ACC112 (cell line): ENCODE data around the gene C16orf87.

Source experiments
- H2AFZ ChIP-seq: fragments of 200-600 bp; sonication (generic); one replicate; pipeline ENCODE4 v1.6.0; 2017; ENCODE audit warnings: antibody characterized with exemption, low read length; ENCODE audit not compliant: unreplicated experiment
- H3K27ac ChIP-seq: fragments of 200-600 bp; sonication (generic); 2 replicates; pipeline ENCODE4 v1.5.1; 2014; ENCODE audit warnings: low read depth, mild to moderate bottlenecking, antibody characterized with exemption, low read length, moderate library complexity
- H3K27me3 ChIP-seq: fragments of 200-600 bp; sonication (generic); 2 replicates; pipeline ENCODE4 v1.6.1; 2014; ENCODE audit warnings: mild to moderate bottlenecking, antibody characterized with exemption, low read length, moderate library complexity, mixed read lengths; ENCODE audit not compliant: insufficient read depth
- H3K36me3 ChIP-seq: fragments of 200-600 bp; sonication (generic); 2 replicates; pipeline ENCODE4 v1.6.1; 2016; ENCODE audit warnings: mild to moderate bottlenecking, antibody characterized with exemption, low read length, moderate library complexity, mixed read lengths; ENCODE audit not compliant: insufficient read depth
- H3K4me1 ChIP-seq: fragments of 200-600 bp; sonication (generic); one replicate; pipeline ENCODE4 v1.6.1; 2016; ENCODE audit warnings: low read length, mixed read lengths; ENCODE audit not compliant: insufficient read depth, unreplicated experiment, control insufficient read depth
- H3K4me3 ChIP-seq: fragments of 200-600 bp; sonication (generic); 2 replicates; pipeline ENCODE4 v1.5.1; 2014; ENCODE audit warnings: mild to moderate bottlenecking, low read depth, low read length
- H3K79me2 ChIP-seq: fragments of 200-600 bp; sonication (generic); one replicate; pipeline ENCODE4 v1.6.0; 2016; ENCODE audit warnings: low read length; ENCODE audit not compliant: control insufficient read depth, unreplicated experiment, insufficient read depth

C16orf87 gene

DNA sequence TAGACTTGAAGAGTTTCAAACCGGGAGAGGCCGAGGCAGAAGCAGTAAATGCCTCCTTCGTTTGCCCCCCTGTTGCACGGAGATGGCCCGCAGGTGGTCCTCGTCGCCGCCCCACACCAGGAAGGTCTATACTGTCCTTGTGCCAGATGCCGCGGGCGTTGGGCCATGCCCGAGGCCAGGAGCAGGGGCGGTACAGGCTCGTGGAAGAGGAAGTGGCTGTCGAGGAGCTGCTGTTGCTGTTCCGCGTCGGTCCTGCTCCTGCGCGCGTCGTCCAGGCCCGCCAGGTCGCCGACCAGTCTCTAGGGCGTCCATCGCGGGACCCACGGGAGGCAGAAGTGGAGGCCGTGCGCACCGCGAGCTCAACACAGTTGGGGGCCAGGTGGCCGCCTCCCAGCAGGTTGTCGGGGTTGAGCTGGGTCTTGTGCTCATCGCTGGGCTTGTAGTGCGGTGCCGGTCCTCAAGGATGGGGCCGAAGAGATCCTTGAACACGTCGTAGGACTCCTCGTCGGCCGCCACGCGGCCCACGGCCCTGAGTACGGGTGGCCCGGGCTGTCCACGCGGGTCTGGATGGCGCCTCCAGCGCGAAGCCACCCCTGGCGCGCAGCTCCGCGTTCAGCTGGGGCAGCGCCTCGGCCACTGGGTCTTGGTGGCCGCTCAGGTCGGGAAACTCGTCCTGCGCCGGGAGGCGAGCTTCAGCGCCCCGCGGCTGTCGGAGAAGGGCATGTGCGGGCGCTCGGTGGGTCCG lies 13.1 kb upstream of the C16orf87 start:
- H3K4me3 ChIP-seq = peak overlapping the region; percentile 24; the same call in 1 of the 2 replicates
- H3K4me1 ChIP-seq = no peaks in the 10 kb centered on the region
- peaks cover 11% of the 10 kb centered on the region; the same call in 1 of the 2 replicates for H3K27me3 ChIP-seq
- H3K36me3 ChIP-seq = no peaks in the 10 kb centered on the region
- peak overlapping the region; percentile 83 for H2AFZ ChIP-seq
- H3K79me2 ChIP-seq = no peaks in the 10 kb centered on the region
- no peak overlapping the region for H3K27ac ChIP-seq

DNA sequence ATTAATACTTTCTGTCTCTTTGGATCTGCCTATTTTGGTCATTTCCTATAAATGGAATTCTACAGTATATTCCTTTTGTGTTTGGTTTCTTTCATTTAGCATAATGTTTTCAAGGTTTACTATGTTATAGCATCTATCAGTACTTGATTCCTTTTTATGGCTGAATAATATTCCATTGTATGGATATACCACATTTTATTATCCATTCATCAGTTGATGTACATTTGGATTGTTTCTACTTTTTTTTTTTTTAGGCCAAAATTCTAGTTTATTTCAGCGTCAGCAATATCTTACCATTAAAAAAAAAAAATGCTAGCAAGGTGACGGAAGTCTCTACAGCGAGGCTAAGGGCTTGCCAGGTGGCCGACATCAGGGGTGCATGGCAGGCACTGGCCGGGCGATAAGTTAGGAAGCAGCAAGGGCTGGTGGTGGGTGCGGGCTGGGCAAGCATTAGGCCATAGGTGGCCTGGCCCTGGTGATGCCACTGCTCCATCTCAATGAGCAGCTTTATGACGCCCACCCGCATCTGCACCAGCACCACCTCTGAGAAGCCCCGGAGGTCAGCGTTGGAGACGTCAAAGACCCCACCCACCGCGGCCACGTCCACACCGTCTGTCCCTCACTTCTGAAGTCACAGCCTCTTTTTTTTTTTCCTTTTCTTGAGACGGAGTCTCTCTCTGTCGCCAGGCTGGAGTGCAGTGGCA lies 11.4 kb upstream of the C16orf87 start:
- Histone ChIP-seq H3K27me3 (peaks cover 11% of the 10 kb centered on the region; the same call in 1 of the 2 replicates), H3K79me2 (no peaks in the 10 kb centered on the region), H3K27ac (no peak overlapping the region), H2AFZ (no peak overlapping the region), H3K36me3 (no peaks in the 10 kb centered on the region), H3K4me1 (no peaks in the 10 kb centered on the region), H3K4me3 (no peak overlapping the region)

DNA sequence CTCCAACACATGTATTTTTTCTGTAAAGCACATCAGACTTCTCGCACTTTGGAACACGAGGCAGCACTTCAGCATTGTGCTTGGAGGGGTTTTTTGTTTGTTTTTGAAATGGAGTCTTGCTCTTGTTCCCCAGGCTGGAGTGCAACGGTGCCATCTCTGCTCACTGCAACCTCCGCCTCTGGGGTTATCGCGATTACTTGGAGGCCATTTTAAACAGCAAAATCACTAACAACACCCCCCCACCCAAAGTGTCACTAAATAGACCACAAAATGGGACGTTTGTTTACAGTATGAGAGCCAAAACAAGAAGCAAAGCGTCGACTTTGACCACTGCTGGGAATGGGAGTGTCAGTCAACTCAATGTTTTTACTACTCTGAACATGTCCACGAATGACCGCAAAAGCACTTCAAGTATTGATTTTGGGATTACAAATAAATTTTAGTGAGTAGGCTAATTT lies 9.0 kb upstream of the C16orf87 start:
- H3K4me1 ChIP-seq = no peaks in the 10 kb centered on the region
- H3K36me3 ChIP-seq = no peaks in the 10 kb centered on the region
- H3K27me3 ChIP-seq = peaks cover 11% of the 10 kb centered on the region; the same call in 1 of the 2 replicates
- H3K79me2 ChIP-seq = no peaks in the 10 kb centered on the region
- H2AFZ ChIP-seq = peak overlapping the region; percentile 50
- H3K27ac ChIP-seq = no peak overlapping the region
- H3K4me3 ChIP-seq = no peak overlapping the region

DNA sequence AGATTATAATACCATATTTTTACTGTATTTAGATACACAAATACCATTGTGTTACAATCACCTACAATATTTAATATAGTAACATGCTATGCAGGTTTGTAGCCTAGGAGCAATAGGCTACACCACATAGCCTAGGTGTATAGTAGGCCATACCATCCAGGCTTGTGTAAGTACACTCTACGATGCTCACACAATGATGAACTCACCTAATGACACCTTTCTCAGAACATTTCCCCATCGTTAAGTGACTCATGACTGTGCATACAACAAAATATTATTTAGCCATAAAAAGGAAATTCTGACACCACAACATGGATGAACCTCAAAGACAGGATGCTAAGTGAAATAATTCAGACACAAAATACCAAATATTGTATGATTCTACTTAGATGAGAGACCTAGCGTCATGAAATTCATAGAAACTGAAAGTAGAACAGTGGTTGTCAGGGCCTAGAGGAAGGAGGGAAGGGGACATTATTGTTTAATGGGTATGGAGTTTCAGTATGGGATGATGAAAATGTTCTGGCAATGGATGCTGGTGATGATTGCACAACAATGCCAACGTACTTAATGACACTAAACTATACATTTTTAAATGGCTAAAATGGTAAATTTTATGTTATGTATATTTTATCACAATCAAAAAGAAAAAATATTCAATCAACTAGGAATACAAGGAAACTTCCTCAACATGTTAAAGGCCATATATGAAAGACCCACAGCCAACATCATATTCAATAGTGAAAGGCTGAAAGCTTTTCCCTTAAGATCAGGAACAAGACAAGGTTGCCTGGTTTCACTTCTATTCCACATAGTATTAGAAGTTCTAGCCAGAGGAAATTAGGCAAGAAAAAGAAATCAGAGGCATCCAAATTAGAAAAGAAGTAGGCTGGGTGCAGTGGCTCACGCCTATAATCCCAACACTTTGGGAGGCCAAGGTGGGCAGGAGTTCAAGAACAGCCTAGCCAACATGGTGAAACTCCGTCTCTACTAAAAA lies 5.9 kb upstream of the C16orf87 start:
- H2AFZ ChIP-seq = no peak overlapping the region
- H3K27ac ChIP-seq = no peak overlapping the region
- no peak overlapping the region for H3K4me3 ChIP-seq
- H3K4me1 ChIP-seq = no peaks in the 10 kb centered on the region
- no peaks in the 10 kb centered on the region for H3K79me2 ChIP-seq
- H3K36me3 ChIP-seq = no peaks in the 10 kb centered on the region
- H3K27me3 ChIP-seq = no peaks in the 10 kb centered on the region

DNA sequence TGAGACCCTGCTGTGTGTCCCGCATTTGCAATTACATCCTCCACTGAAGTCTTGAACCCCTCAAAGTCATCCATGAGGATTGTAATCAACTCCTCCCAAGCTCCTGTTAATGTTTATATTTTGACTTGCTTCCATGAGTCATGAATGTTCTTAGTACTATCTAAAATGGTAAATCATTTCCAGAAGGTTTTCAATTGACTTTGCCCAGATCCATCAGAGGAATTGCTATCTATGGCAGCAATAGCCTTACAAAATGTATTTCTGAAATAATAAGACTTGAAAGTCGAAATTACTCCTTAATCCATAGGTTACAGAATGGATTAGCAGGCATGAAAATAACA lies 2.5 kb upstream of the C16orf87 start:
- Histone ChIP-seq H3K36me3 (no peaks in the 10 kb centered on the region), H3K27ac (no peak overlapping the region), H3K79me2 (peaks cover 24% of the 10 kb centered on the region), H3K4me3 (no peak overlapping the region), H3K27me3 (no peaks in the 10 kb centered on the region), H2AFZ (no peak overlapping the region), H3K4me1 (peaks cover 6% of the 10 kb centered on the region)

DNA sequence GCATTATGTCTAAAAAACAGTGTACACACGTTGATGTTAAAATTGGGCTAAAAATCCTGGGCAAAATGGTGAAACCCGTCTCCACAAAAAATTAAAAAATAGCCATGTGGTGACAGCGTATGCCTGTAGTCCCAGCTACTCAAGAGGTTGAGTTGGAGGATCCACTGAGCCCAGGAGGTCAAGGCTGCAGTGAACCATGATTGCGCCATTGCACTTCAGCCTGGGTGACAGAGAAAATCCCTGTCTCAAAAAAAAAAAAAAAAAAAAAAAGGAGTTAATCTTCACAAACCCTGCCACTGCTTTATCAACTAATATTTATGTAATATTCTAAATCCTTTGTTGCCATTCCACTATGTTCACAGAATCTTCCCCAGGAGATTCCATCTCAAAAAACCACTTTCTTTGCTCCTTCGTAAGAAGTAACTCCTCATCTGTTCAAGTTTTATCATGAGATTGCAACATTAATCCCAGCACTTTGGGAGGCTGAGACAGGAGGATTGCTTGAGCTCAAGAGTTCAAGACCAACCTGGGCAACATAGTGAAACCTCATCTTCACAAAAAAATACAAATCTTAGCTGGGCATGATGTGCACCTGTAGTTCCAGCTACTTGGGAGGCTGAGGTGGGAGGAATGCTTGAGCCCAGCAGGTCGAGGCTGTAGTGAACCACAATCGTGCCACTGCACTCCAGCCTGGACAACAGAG lies 1.9 kb upstream of the C16orf87 start:
- H3K27ac ChIP-seq = no peak overlapping the region
- H3K4me3 ChIP-seq = no peak overlapping the region
- peaks cover 29% of the 10 kb centered on the region for H3K79me2 ChIP-seq
- no peaks in the 10 kb centered on the region for H3K36me3 ChIP-seq
- peaks cover 9% of the 10 kb centered on the region for H3K4me1 ChIP-seq
- no peaks in the 10 kb centered on the region for H3K27me3 ChIP-seq
- H2AFZ ChIP-seq = no peak overlapping the region

DNA sequence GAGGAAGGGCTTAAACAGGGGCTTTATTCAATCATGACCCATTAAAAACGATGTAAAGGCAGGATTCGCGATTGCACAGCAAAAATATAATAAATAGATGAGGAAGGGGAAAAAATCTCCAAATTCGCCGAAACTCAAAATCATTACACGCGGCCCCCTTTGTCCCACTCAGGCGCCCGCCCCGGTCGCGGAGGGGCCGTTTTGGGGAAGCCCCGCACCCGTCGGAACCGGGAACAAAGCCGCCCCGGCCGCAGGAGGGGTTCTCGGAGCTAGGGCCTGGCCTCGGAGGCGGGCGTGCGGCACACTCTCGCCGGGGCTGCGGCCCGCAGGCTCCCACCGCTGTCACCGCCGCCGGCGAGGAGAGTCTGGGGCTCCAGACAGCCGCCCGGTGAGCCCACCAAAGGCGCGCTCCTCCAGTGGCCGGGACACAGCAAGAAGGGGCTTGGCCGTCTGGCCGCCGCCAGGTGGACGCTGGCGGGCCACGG lies 521 bp downstream of the C16orf87 start:
- peak overlapping the region; percentile 93 for H3K4me3 ChIP-seq
- peak overlapping the region; percentile 89 for H2AFZ ChIP-seq
- peaks cover 47% of the 10 kb centered on the region for H3K79me2 ChIP-seq

DNA sequence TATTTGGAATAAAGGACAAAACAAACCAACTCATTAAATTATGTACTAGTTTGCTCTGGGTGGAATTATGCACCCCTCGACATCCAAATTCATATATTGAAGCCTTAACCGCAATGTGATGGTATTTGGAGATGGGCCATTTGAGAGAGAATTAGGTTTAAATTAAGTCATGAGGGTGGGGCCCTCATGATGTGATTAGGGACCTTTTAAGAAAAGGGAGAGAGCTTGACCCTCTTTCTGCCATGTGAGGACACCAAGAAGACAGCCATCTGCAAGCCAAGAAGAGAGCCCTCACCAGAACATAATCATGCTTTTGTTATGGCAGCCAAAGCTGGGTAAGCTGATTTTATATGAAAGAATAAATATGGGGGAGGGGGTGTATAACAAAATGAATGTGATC lies 2.0 kb downstream of the C16orf87 start:
- Histone ChIP-seq H3K36me3 (peaks cover 3% of the 10 kb centered on the region; the same call in 1 of the 2 replicates), H3K4me3 (peak overlapping the region; percentile 93), H3K27ac (peak overlapping the region; percentile 84), H3K27me3 (no peaks in the 10 kb centered on the region), H2AFZ (no peak overlapping the region), H3K79me2 (peaks cover 58% of the 10 kb centered on the region), H3K4me1 (peaks cover 21% of the 10 kb centered on the region)

More for the DNA sequence above, 521 bp downstream of the C16orf87 start:
- no peaks in the 10 kb centered on the region for H3K36me3 ChIP-seq
- H3K27ac ChIP-seq = peak overlapping the region; percentile 84
- no peaks in the 10 kb centered on the region for H3K27me3 ChIP-seq
- H3K4me1 ChIP-seq = peaks cover 21% of the 10 kb centered on the region

DNA sequence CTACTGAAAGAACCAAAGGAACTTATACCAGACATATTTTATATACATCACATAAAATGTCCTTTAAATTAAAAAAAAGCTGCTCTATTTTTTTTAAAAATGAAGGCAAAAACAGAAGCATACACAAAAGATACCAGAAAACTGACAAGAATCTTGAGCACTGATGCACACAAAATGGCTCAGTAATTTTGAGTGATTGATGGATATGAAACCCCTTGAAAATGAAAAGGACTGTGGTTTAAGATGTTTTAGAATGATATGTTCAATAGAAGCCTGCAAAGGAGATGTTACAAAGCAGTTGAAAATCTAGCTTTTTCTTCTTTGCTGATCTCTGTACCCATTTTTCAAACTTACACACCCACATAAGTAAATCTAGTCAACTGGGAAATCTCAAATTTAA lies 2.7 kb downstream of the C16orf87 start:
- Histone ChIP-seq H3K4me3 (no peak overlapping the region), H3K4me1 (peaks cover 21% of the 10 kb centered on the region), H3K27me3 (no peaks in the 10 kb centered on the region), H3K79me2 (peaks cover 64% of the 10 kb centered on the region), H3K36me3 (peaks cover 10% of the 10 kb centered on the region), H2AFZ (no peak overlapping the region), H3K27ac (no peak overlapping the region)

DNA sequence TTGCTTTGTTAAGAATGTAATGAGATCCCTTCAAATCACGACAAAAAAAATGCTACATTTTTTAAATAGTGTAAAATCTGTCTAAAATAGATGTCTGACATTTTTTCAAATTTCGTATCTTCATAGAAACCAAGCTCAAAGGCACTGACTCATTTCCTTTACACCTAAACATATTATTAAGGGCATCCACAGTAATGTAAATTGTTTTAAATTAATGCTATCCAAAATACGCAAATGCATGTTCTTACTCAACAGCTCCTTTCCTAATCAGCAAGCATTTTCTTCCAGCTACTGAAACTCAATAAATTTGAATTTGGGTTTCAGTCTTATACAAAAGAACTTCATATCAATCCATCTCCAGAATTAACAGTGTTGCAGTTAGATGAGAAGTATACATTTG lies 4.3 kb downstream of the C16orf87 start:
- Histone ChIP-seq H2AFZ (no peak overlapping the region), H3K79me2 (peaks cover 70% of the 10 kb centered on the region), H3K4me3 (peak overlapping the region; percentile 1), H3K4me1 (peaks cover 37% of the 10 kb centered on the region), H3K36me3 (peaks cover 10% of the 10 kb centered on the region), H3K27ac (no peak overlapping the region), H3K27me3 (no peaks in the 10 kb centered on the region)
